Measurements from ENCODE around the gene CATSPERB.
"Not testable (repeated sequence)": the region's sequence is repeated elsewhere in the genome, so short reads cannot be mapped to it uniquely, and the experiment has no call there.

CATSPERB gene

GRCh38 chr14:91575469-91576208 lies 156.2 kb downstream of the CATSPERB start:
- DNase-seq (ENCODE audit: low read depth): no peak

DNA sequence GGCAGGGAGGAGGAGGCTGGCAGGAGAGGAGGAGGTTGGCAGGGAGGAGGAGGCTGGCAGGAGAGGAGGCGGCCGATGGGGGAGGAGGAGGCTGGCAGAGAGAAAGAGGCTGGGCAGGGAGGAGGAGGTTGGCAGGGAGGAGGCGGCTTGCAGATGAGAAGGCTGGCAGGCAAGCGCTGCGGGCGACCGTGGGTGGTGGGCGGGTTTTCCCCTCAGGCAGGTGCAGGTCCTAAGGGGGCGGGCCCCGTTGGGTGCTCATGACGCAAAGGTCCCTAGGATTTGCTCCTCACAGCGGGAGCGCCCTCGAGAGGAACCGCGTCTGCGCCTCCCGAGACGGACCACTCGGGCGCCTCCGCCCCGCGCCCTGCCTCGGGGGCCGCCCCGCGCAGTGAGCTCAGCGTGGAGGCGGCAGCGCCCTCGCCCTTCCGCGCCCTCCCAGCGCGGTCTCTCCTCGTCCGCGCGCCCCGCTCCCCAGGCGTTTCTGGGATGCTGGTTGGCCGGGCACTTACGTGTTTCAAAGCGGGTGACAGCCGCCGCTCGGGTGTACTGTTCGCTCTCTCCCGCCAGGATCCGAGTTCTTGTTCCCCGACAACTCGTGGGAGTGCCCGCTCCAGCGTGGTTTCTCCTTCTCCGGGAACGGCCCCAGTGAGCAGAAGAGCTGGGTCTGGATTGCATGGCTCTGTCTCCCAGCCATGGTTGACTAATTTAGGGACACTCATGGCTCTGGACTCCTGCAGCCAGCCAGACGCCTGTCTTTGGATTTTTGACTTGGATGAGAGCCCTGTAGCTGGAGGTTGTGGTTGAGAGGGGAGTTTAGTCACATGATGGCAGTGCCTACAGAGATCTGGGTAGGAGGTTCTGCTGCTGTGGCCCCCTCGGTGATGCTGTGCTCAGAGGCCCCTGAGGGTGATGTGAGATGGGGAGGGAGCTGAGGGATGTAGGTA lies 157.7 kb downstream of the CATSPERB start:
- peak; percentile 42 for DNase-seq (ENCODE audit: low read depth)

DNA sequence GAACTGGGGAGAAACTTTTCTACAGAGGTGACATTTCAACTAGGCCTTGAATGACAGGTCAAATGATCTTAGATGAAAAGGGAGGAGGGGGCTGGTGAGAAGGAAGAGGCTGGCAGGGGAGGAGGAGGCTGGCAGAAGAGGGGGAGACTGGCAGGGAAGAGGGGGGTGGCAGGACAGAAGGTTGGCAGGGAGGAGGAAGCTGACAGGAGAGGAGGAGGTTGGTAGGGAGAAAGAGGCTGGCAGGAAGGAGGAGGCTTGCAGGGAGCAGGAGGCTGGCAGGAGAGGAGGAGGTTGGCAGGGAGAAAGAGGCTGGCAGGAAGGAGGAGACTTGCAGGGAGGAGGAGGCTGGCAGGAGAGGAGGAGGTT lies 158.4 kb downstream of the CATSPERB start:
- DNase-seq (ENCODE audit: low read depth): no peak

DNA sequence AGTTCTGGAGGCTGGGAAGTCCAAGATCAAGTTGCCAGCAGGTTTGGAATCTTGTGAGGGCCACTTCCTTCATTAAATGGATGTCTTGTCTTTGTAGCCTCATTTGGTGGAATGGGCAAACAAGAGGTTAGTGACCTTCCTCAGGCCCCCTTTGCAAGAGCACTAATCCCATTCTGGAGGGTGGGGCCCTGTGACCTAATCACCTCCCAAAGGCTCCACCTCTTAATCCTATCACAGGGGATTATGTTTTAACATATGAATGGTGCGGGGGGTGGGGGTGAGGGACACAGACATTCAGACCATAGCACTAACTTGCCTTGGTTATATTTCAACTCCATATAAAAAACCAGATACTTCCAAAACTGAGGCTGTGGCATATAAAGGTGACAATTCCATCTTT lies 161.9 kb downstream of the CATSPERB start:
- DNase-seq (ENCODE audit: low read depth): no peak

GRCh38 chr14:91569301-91569700 lies 162.6 kb downstream of the CATSPERB start:
- no peak for DNase-seq (ENCODE audit: low read depth)

DNA sequence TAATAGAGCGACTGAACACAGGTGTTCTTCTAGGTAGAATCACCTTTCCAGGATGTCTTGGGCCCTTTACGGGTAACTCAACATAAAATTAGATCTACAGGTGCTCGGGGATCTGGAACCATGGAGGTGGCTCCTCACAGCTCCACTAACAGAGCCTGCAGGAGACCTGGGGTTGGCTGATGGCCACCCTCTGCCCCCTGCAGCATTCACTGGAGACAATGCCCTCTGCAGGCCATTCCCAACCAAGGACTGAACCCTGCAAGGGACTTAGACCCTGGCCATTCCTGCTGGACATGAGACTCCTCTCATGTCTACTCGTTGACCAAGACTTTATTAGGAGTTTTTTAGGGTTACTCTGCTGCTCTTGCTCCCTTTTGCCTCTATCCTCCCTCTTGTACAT lies 163.3 kb downstream of the CATSPERB start:
- no peak for DNase-seq (ENCODE audit: low read depth)

- not testable (repeated sequence) for DNase-seq (ENCODE audit: low read depth)
Observed at GRCh38 chr14:91567827-91568226, 164.1 kb downstream of the CATSPERB start.

GRCh38 chr14:91555531-91555930 lies 176.4 kb downstream of the CATSPERB start:
- no peak for DNase-seq (ENCODE audit: low read depth)

- no peak for DNase-seq (ENCODE audit: low read depth)
Observed at GRCh38 chr14:91554535-91555332, 177.2 kb downstream of the CATSPERB start.

DNA sequence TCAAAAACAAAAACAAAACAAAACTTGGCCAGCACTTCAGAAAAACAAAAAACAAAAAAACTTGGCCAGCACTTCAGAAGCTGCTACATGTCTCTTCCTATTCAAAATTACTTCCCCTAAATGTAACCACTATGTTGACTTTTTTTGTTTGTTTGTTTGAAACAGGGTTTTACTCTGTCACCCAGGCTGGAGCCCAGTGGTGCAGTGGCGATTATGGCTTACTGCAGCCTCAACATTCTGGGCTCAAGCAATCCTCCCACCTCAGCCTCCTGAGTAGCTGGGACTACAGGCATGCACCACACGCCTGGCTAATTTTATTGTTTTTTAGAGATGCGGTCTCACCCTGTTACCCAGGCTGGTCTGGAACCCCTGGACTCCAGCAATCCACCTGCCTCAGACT lies 183.8 kb downstream of the CATSPERB start:
- DNase-seq (ENCODE audit: low read depth): no peak

GRCh38 chr14:91545946-91546716 lies 185.8 kb downstream of the CATSPERB start:
- no peak for DNase-seq (ENCODE audit: low read depth)

- no peak for DNase-seq (ENCODE audit: low read depth)
Observed at GRCh38 chr14:91545204-91545603, 186.7 kb downstream of the CATSPERB start.

DNA sequence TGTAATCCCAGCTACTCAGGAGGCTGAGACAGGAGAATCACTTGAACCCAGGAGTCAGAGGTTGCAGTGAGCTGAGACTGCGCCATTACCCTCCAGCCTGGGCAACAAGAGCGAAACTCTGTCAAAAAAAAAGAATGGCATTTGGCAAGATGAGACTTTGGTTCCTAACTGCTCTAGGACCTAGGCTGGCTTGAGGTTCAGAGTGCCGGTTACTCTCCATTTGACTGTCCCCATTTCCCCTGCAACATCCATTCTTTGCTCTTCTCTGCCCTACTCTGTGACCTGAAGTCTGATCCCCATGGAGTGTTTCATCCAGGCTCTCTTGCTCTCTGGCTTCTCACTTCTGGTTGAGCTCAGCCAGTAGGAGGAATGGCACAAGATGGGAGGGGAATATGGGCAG lies 195.6 kb downstream of the CATSPERB start:
- no peak for DNase-seq (ENCODE audit: low read depth)

- DNase-seq (ENCODE audit: low read depth): not testable (repeated sequence)
Observed at GRCh38 chr14:91534059-91534458, 197.8 kb downstream of the CATSPERB start.

- DNase-seq (ENCODE audit: low read depth): no peak
Observed at GRCh38 chr14:91533623-91534022, 198.3 kb downstream of the CATSPERB start.

All from ELR (cell line).